HG03139 (cell line): ENCODE measurements around the gene OR5A1.
A peak's percentile ranks its signal among the peaks of the same experiment; 100 is the strongest.
"Not testable (repeated sequence)": the region's sequence is repeated elsewhere in the genome, so short reads cannot be mapped to it uniquely, and the experiment has no call there.

Source experiments
- ATAC-seq: cut with Tn5 transposase; IDR thresholded peaks from one replicate; pipeline ENCODE4 v1.9.1; 2021; ENCODE audit not compliant: unreplicated experiment

The OR5A1 gene

DNA sequence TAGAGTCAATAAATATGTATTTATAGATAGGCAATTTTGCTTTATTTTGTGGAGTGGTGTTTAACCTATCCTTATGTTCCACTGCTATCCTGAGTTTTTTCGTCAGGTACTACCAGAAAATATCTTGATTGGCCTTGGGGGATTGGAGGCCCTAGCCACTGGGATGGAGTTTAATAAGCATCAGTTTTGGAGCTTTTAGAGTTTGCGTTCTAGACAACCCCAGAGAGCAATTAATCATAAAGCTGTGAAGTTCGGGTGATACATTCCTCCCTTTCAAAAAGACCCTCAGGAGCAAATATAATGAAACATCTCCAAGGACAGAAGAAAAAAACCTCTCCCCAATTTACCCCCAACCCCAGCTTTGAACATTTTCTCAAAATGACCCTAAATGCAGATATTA is at the start of gene OR5A1:
OR5A1 (plus strand) TSS at position 301 of the 400 bp plus-strand sequence. CDS start 6,700 bp downstream, outside the sequence.
- no peak for ATAC-seq

DNA sequence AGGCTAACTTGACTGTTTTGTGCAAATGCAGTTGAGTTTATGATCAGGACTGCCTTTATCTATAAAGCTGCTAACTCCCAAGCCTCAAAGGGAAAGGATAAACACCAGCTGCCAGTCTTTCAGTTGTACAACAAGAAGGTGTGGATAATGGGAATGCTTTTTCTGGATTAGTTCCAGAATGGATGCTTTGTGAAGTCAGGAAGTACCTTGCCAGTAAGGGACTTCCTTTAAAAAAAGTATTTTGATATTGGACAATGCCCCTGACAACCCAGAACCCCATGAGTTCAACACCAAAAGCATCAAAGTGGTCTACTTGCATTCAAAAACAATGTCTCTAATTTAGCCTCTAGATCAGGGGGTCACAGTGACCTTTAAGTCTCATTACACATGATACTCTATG is 42.1 kb upstream of the OR5A1 start:
- ATAC-seq, result no peak

DNA sequence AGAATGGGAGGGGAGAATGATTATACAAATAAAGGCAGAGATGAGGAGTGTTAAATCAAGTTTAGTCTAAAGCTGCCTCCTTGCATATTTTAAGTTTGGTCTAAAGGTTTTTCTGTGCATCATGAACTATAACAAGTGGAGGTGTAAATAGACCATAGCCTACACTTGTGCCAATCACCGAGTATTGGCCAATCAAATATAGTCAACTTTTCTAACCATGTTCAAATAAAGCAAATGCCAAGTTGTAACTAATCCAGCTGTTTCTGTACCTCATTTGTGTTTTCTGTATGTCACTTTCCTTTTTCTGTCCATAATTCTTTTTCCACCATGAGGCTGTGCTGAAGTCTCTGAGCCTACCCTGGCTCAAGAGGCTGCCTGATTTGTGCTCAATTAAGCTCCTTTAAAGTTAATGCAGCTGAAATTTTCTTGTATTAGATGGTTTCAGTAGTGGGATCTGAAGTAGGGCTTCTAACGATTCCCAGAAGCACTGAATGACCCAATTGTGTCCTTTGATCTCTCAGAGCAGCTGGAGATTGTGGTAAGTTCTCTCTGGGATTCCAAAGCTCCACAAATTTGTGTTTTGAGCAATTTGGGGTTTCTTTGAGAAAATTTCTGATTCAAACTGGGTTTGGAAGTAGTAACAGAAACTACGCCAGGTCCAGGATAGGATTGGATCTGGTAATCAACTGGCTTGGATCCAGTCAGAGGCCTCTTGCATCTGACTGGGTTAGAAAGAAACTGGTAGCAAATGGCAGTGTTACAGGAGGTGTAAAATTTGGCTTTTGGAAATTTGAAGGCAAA is 35.6 kb upstream of the OR5A1 start:
- ATAC-seq, result no peak

DNA sequence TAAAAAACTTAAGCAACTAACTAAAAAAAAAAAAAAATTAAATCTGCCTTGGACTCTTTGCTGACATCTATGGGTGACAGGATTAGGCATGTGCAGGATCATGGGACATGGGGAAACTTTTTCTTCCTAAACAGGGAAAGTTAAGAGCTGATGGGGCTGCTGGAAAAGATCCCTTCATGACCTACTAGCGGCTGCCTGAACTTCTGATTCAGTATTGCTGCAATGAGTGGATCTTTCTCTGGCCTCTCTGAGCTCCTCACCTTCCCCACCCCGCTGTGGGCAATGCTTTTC is 35.1 kb upstream of the OR5A1 start:
- ATAC-seq, result no peak

DNA sequence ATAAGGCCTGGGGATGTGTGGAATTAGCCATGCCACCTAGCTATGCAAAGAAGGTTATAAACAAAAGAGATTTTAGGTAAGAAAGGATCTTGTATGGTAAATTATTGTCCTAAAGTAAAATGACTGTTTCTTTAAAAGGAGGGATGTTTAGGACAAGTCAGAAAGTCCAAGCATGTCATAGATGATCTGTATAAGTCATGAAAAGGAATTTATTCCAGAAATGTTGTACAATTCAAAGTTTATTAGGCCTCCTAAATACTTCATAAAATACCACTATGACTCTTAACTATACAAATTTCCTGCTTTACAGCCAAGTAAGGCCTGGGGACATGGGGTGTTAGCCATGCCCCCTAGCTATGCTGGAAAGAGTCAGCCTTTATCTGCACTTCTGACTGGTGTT is 32.7 kb upstream of the OR5A1 start:
- no peak for ATAC-seq

DNA sequence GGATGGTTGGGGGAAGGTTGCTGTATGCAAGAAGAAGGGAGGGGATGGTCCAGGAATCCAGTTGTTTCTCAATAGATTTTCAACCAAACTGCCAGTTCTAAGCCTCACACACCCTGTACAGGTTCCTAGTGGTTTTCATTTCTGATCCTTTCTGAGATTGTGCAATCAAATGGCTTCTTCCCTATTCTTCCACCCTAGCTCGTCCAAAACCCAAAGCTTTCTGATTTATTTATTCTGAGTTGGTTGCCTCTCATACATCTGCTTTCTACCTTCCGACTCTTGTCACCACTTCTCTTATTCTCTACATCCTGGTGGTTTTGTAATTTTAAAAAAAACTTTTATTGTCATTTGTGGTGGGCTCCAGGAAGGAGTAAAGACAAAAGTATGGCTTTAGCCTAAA is 22.6 kb upstream of the OR5A1 start:
- no peak for ATAC-seq

DNA sequence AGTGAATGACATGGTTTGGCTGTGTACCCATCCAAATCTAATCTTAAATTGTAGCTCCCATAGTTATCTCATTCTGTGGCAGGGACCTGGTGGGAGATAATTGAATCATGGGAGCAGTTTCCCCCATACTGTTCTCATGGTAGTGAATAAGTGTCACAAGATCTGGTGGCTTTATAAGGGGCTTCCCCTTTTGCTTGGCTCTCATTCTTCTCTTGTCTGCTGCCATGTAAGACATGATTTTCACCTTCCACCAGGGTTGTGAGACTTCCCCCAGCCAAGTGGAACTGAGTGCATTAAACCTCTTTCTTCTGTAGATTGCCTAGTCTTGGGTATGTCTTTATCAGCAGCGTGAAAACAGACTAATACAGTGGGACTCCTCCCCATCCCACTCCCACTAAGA is 21.2 kb upstream of the OR5A1 start:
- ATAC-seq, result no peak

DNA sequence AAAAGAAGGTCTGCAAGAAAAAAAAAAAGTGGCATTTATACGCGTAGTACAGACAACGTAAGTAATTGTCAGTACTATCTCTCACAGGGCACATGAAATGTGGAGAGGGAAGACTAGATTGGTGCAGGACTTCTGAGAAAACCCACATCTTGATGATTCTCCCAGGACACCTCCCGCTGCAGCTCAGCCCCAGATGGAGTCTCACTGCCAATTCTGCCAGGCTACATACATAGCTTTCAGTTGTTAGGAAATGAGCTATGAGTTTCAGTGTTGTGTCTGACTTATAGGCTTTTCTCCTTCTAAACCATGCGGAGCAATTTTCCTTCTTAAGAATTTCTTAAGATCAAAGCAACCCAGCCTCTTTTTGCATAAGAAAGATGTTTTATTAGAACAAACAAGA is 19.7 kb upstream of the OR5A1 start:
- no peak for ATAC-seq

DNA sequence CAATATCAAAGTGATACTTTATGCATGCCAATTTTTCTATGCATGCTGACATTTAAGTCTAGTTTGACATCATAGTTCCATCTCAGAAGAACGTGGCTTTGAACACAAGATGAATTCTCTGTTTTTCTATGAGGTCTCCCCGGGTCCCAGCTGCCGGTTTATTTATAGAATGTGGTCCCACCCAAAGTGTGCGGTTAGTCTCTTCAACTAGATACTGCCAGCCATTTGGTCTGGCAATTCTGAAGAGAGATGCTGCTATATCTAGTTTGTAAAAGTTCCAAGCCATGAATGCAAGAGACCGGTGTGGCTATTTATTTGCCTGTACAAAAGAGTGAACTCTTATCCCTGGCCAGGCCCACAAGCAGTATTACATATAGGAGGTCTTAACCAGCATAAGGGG is 19.2 kb upstream of the OR5A1 start:
- no peak for ATAC-seq

DNA sequence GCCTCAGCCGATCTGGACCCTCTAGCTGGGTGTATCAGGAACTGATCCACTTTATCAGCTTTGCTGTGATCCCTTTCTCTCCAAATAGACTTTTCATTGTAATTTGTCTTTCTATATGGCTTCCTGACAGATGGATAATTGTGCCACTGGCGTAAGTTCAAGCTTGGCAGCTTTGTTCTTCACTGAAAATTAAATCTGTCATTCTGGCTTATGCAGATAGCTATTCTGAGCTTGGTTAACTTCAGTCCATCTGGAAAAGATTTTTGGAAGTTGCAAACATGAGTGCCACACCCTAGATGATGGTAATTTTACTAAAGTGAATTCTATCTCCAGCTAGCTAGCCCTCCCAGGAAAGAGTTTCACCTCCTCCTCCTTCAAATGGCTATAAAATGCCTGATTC is 18.1 kb upstream of the OR5A1 start:
- no peak for ATAC-seq

DNA sequence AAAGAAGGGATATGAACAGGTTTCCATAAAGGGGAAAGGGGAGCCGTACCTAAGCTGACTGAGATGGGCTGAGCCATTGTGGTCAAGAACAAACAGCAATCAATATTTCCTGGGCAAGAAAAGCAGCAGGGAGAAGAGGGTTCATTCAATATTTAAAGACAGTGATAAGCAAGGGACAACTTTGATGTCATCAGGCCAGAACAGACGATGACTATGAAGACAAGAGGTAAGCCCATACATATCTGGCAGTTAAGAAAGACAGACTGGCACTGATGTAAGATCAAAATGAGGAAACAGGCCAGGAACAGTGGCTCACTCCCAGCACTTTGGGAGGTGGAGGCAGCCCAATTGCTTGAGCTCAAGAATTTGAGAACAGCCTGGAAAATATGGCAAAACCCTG is 12.4 kb upstream of the OR5A1 start:
- ATAC-seq, result no peak

DNA sequence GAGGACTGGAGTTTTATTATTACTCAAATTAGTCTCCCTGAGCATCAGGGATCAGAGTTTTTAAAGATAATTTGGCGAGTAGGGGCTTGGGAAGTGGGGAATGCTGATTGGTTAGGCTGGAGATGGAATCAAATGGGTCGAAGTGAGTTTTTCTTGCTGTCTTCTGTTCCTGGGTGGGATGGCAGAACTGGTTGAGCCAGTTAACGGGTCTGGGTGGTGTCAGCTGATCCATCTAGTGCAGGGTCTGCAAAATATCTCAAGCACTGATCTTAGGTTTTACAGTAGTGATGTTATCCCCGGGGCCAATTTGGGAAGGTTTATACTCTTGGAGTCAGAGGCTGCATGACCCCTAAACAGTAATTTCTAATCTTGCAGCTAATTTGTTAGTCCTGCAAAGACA is 11.1 kb upstream of the OR5A1 start:
- no peak for ATAC-seq

DNA sequence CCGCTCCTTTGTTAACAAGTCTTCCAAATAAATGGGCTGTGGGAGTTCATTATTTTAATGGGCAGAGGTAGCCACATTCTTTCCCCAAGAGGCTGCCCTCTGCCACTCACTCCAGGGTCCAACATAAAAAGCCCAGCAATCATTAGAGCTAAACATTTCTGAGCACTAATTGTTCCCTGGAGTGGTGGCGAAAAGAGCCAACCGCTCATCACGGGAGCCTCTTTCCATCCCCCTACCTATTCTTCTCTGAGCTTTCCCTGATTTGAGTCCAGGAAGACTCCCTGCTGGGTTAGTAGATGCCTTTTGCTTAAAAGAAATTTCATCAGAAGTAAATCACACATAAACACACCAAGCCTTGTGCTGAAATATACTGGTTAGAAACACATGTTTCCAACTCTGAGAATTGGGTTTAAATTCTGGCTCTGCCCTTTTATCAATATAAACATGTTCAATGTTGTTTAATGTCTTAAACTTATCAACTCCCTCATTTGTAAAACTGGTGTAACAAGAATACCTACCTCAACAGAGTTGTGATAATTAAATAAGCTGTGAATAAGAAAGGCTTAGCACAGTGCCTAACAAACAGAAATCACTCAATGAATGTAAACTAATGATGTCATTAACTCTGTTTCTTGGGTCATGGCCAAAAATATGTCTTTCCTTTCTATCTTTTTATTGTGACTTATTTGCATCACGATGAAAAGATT is 9.8 kb upstream of the OR5A1 start, which contains the start of gene OR5A2:
OR5A2 (minus strand) TSS at position 53 of the 707 bp plus-strand sequence. CDS start 3,460 bp downstream, outside the sequence.
- no peak for ATAC-seq

DNA sequence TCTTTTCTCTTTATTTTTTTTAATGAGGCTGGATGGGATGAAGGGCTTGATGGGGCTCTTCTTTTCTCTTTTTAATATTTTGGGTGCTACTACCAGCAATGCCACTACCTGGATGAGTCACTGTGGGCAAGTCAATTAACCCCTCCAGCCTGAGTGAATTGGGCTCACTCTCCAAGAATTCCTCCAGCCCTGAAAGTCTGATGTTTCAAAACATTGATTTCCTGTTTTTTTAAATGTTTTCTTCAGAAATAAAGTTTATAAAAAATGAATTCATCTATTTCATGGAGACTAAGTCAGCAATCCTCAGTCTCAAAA is 9.2 kb upstream of the OR5A1 start:
- no peak for ATAC-seq

DNA sequence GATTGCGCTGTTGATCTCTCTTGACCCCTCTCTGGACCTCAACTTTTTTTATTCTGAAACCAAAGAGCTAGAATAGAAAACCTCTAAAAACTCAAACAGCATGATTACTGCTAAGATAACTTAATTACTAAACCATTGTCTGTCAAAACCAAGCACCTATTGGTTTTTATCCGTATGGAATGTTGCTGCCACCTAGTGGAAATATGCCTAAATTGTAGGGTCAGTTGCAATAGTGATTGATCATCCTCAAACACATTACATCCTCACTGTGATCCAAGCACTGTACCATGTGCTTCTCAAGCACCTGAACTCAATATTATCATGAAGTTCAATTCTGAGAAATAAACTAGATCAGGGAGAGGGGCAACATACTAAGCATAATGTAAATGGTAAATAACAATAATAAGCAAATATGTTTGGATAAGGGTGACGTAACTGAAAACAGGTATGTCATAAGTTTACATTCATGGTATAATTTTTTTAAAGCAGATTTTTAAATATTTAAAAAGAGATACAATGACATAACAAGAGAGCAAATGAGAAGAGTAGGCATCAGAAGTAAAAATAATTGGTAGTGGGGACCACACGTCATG is 6.2 kb upstream of the OR5A1 start:
- peak; percentile 54 for ATAC-seq

DNA sequence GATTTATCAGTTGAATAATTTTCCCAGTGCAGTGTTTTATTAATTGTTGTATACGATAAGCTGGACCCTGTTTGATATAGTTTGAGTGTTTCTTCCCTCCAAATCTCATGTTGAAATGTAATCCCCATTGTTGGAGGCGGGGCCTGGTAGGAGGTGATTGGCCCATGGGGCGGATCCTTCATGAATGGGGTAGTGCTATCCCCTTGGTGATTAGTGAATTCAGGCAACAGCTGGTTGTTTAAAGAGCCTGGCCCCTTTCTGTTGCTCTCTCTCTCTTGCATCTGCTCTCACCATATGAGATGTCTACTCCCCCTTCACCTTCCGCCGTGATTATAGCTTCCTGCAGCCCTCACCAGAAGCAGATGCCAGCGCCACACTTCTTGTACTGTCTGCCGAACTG is 1.5 kb downstream of the OR5A1 start:
- no peak for ATAC-seq

DNA sequence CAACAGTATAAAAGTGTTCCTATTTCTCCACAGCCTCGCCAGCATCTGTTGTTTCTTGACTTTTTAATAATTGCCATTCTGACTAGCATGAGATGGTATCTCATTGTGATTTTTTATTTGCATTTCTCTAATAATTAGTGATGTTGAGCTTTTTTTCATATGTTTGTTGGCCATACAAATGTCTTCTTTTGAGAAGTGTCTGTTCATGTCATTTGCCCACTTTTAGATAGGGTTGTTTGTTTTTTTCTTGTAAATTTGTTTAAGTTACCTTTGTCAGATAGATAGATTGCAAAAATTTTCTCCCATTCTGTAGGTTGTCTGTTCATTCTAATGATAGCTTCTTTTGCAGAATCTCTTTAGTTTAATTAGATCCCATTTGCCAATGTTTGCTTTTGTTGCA is 9.4 kb downstream of the OR5A1 start:
- ATAC-seq, result not testable (repeated sequence)

DNA sequence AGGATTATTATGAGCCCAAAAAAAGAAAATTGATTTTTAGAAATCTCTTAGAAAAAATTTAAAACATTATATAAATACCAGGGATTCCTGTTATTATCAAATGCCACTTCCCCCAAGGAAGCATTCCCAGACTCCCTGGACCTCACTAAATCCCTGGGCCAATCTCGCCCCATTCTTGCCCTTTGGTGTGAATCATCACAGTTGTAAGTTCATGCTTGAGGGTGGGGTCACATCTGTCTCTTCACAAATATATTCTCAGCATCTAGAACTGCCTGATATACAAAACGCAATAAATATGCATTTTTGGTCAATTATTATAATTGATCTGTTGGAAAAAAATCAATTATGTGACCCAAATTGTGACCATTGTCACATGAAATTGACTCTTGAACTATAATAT is 12.2 kb downstream of the OR5A1 start:
- ATAC-seq, result no peak

DNA sequence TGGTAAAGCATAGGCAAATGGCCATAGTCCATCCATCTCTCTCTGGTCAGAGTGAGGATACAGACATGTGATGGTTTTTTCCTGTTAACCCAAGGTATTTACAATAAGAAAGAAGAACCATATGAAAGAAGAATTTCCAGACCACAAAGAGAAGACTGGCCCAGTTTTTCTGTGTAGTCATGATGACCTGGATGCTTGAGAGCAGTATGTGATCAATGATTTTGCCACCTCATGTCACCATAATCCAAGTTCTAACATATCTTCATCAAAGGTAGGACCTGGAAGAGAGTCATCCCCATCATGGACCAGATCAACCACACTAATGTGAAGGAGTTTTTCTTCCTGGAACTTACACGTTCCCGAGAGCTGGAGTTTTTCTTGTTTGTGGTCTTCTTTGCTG is 20.4 kb downstream of the OR5A1 start, which contains the start of gene OR4D6:
OR4D6 (plus strand) TSS at position 301 of the 400 bp plus-strand sequence; CDS start at position 301, 0 bp downstream.
- ATAC-seq, result no peak

DNA sequence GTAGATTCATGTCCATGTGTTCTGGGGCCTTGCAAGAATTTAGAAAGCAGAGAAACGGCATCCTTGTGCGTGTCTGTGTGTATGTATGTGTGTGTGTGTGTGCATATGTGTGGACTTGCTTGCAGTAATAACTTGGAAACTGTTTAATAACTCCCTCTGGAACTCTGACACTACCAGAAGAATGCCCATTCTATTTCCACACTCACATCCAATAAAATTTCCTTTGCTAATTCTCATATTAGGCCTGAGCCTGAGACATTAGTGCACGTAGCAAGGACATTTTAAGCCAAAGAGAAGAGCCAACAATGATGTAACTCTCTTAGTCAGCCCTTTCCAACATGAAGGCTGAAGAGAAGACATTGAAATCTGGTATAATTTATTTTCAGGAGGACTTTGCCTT is 23.6 kb downstream of the OR5A1 start:
- ATAC-seq, result no peak

DNA sequence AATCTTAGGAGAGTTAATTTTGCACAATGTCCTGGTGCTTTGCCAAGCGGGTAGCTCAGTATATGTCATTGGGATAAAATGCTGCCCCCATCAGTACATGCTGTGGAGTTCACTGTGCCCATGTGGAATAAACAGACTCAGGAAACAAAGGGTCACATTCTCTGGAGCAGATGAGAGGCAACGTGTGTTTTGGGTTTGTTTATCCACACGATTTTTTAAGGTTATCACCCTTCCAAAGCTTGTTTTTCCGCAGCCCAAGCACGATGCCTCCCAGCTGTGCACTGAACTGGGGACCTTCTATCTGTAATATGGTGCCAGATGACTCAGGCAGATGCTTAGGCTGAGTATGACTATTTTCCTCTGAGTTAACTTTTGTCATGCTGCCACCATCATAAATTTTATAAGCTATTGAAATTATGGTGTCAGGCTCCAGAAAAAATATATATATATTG is 26.9 kb downstream of the OR5A1 start:
- ATAC-seq, result no peak

DNA sequence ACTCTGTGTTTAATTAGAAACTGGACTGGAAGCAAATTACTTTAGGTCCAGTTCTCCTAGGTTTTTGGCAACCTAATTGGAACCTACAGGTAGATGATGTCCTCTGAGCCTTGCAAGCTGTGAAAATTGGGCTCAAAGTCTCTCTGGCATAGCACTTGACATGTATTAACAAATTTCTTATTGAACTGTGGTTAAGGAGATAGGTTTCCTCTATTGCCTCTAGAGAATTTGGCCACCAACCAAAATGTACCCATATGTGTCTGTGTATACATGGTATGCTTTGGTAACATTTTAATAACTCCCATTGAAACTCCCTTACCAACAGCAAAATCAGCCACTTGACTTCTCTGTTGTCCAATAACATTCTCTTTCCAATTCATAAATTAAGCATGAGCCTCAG is 36.7 kb downstream of the OR5A1 start, which contains the start of gene OR4D10:
OR4D10 (plus strand) TSS at position 301 of the 400 bp plus-strand sequence. CDS start 4,115 bp downstream, outside the sequence.
- no peak for ATAC-seq
